CD4-positive, alpha-beta T cell treated with Interleukin-12 subunit alpha and Interleukin-12 subunit beta, for 1 hour (primary cell): ENCODE measurements around the gene TGFBR3L.
"Not testable (repeated sequence)": the region's sequence is repeated elsewhere in the genome, so short reads cannot be mapped to it uniquely, and the experiment has no call there.

Source experiments
- DNase-seq: peaks from one replicate; pipeline ENCODE4 v3.0.0-alpha.2; 2020

TGFBR3L gene

GRCh38 chr19:7930765-7931164 lies 16.1 kb downstream of the TGFBR3L start:
- DNase-seq, result no peak

- no peak for DNase-seq
Measured at GRCh38 chr19:7931221-7932061, 16.8 kb downstream of the TGFBR3L start.

GRCh38 chr19:7932276-7932929 lies 17.8 kb downstream of the TGFBR3L start:
- DNase-seq, result no peak

GRCh38 chr19:7932930-7933300 lies 18.3 kb downstream of the TGFBR3L start:
- no peak for DNase-seq

GRCh38 chr19:7933411-7933810 lies 18.8 kb downstream of the TGFBR3L start:
- DNase-seq, result no peak

- DNase-seq, result no peak
Measured at GRCh38 chr19:7933828-7934725, 19.4 kb downstream of the TGFBR3L start.

- no peak for DNase-seq
Measured at GRCh38 chr19:7934766-7935165, 20.1 kb downstream of the TGFBR3L start.

GRCh38 chr19:7940841-7941240 lies 26.2 kb downstream of the TGFBR3L start:
- no peak for DNase-seq

GRCh38 chr19:7941895-7942596 lies 27.4 kb downstream of the TGFBR3L start:
- DNase-seq, result no peak

- DNase-seq, result no peak
Measured at GRCh38 chr19:7942981-7943443, 28.4 kb downstream of the TGFBR3L start.

- DNase-seq, result peak; percentile 99
Measured at GRCh38 chr19:7943444-7944176, 29.0 kb downstream of the TGFBR3L start, which contains the start of gene TIMM44. Gene TIMM44, minus strand, starts transcription at chr19:7943666. Its CDS starts 15 bp downstream, at chr19:7943651.

GRCh38 chr19:7944177-7944761 lies 29.6 kb downstream of the TGFBR3L start:
- DNase-seq, result peak; percentile 87

GRCh38 chr19:7947939-7948338 lies 33.3 kb downstream of the TGFBR3L start:
- no peak for DNase-seq

- DNase-seq, result no peak
Measured at GRCh38 chr19:7953060-7953459, 38.4 kb downstream of the TGFBR3L start.

- DNase-seq, result no peak
Measured at GRCh38 chr19:7953576-7953975, 38.9 kb downstream of the TGFBR3L start.

GRCh38 chr19:7955696-7956095 lies 41.1 kb downstream of the TGFBR3L start:
- DNase-seq, result no peak

GRCh38 chr19:7959211-7959610 lies 44.6 kb downstream of the TGFBR3L start:
- DNase-seq, result no peak

- DNase-seq, result not testable (repeated sequence)
Measured at GRCh38 chr19:7961082-7961481, 46.5 kb downstream of the TGFBR3L start.

- DNase-seq, result no peak
Measured at GRCh38 chr19:7961920-7962626, 47.4 kb downstream of the TGFBR3L start.

GRCh38 chr19:7962644-7963268 lies 48.1 kb downstream of the TGFBR3L start:
- DNase-seq, result no peak
